Liver (tissue), 3 donors: ENCODE measurements around the gene ACP7.

Source experiments
- CTCF ChIP-seq: fragments of 150-350 bp; IDR thresholded peaks from 2 replicates; pipeline ENCODE4 v1.5.1; 2017; ENCODE audit warnings: improper control_type of control experiment, low read depth, low read length; ENCODE audit not compliant: missing input control
- FOXA1 ChIP-seq: IDR thresholded peaks from 2 replicates; pipeline ENCODE4 v1.6.1; 2016; ENCODE audit warnings: antibody characterized with exemption
- GABPA ChIP-seq, 2 donors: IDR thresholded peaks in 1 of 2; conservative IDR thresholded peaks in 1 of 2; 2 replicates each; pipeline ENCODE4 v1.6.1; 2016; ENCODE audit warnings: antibody characterized with exemption in 2 of 2, mild to moderate bottlenecking in 1 of 2, moderate library complexity in 1 of 2
- HNF4A ChIP-seq, 2 donors: conservative IDR thresholded peaks; 2 replicates each; pipeline ENCODE4 v1.6.1; 2016; ENCODE audit warnings: antibody characterized with exemption in 2 of 2, mild to moderate bottlenecking in 2 of 2
- MAX ChIP-seq: IDR thresholded peaks from 2 replicates; pipeline ENCODE4 v1.6.1; 2016; ENCODE audit warnings: antibody characterized with exemption
- RAD21 ChIP-seq, 2 donors: IDR thresholded peaks; 2 replicates each; pipeline ENCODE4 v1.6.1; 2016; ENCODE audit warnings: antibody characterized with exemption in 2 of 2, mild to moderate bottlenecking in 2 of 2
- REST ChIP-seq: IDR thresholded peaks from 2 replicates; pipeline ENCODE4 v1.6.1; 2016; ENCODE audit warnings: antibody characterized with exemption, mild to moderate bottlenecking
- TAF1 ChIP-seq: conservative IDR thresholded peaks from 2 replicates; pipeline ENCODE4 v1.6.1; 2016; ENCODE audit warnings: antibody characterized with exemption, mild to moderate bottlenecking
- donor health status: healthy.
- donor health status: healthy.

GRCh38 chr19:39157275-39157996 is 73.3 kb downstream of the ACP7 start:
- TF ChIP-seq RAD21 (IDR thresholded peaks at IDR 0.05) (no peak), CTCF (no peak), TAF1 (no peak), MAX (no peak), REST (no peak), FOXA1 (no peak), GABPA (IDR thresholded peaks at IDR 0.05 in 1 of 2, conservative IDR thresholded peaks at IDR 0.05 in 1 of 2) (no peak), HNF4A (conservative IDR thresholded peaks at IDR 0.05) (no peak)
